Right lobe of liver (tissue), 4 donors: ENCODE results near the gene RARS2.

Experiments used
- POLR2A ChIP-seq: fragments of 450-650 bp; IDR thresholded peaks from one replicate; pipeline ENCODE4 v1.6.1; 2017; ENCODE audit warnings: antibody characterized with exemption, mild to moderate bottlenecking
- TF ChIP-seq, protein P1 (sequence below), 4 donors: fragments of 200-600 bp in 3 of 4; fragments of 450-650 bp in 1 of 4; IDR thresholded peaks; one replicate each; pipeline versions ENCODE4 v1.5.1 to v1.8.0; 2016 to 2022; ENCODE audit warnings: antibody characterized with exemption in 4 of 4, mild to moderate bottlenecking in 2 of 4
- donor health status: DM: no; HTN: no; CAD: no.
- donor health status: DM: no; HTN: no; CAD: no.
- donor health status: DM: no; HTN: yes; CAD: no.

GRCh38 chr6:87487555-87487954 is 102.2 kb downstream of the RARS2 start:
- TF ChIP-seq, protein P1, sequence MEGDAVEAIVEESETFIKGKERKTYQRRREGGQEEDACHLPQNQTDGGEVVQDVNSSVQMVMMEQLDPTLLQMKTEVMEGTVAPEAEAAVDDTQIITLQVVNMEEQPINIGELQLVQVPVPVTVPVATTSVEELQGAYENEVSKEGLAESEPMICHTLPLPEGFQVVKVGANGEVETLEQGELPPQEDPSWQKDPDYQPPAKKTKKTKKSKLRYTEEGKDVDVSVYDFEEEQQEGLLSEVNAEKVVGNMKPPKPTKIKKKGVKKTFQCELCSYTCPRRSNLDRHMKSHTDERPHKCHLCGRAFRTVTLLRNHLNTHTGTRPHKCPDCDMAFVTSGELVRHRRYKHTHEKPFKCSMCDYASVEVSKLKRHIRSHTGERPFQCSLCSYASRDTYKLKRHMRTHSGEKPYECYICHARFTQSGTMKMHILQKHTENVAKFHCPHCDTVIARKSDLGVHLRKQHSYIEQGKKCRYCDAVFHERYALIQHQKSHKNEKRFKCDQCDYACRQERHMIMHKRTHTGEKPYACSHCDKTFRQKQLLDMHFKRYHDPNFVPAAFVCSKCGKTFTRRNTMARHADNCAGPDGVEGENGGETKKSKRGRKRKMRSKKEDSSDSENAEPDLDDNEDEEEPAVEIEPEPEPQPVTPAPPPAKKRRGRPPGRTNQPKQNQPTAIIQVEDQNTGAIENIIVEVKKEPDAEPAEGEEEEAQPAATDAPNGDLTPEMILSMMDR (IDR thresholded peaks at IDR 0.05): no peak
- no peak for TF ChIP-seq POLR2A
